ENCODE results near the gene CELSR1.

GRCh38 chr22:46567471-46567870 lies 30.1 kb upstream of the CELSR1 start:
- TF ChIP-seq, protein P1, sequence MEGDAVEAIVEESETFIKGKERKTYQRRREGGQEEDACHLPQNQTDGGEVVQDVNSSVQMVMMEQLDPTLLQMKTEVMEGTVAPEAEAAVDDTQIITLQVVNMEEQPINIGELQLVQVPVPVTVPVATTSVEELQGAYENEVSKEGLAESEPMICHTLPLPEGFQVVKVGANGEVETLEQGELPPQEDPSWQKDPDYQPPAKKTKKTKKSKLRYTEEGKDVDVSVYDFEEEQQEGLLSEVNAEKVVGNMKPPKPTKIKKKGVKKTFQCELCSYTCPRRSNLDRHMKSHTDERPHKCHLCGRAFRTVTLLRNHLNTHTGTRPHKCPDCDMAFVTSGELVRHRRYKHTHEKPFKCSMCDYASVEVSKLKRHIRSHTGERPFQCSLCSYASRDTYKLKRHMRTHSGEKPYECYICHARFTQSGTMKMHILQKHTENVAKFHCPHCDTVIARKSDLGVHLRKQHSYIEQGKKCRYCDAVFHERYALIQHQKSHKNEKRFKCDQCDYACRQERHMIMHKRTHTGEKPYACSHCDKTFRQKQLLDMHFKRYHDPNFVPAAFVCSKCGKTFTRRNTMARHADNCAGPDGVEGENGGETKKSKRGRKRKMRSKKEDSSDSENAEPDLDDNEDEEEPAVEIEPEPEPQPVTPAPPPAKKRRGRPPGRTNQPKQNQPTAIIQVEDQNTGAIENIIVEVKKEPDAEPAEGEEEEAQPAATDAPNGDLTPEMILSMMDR (IDR thresholded peaks at IDR 0.05; ENCODE audit: low read length): no peak
- TF ChIP-seq EZH2 (optimal IDR thresholded peaks at IDR 0.05; ENCODE audit: low read depth, low read length) (no peak), EZH2phosphoT487 (IDR thresholded peaks at IDR 0.05; ENCODE audit: low read length) (no peak)
